SU-DHL-6 (cell line): ENCODE measurements around the gene PRPS1.

ENCODE experiments used
- H2AFZ ChIP-seq: fragments of 200-600 bp; sonication (generic); 2 replicates; pipeline ENCODE4 v1.6.1; 2014; ENCODE audit warnings: low read depth, mild to moderate bottlenecking, moderate library complexity, mixed read lengths, antibody characterized with exemption, low read length; ENCODE audit not compliant: severe bottlenecking
- H3F3A ChIP-seq: fragments of 200-600 bp; shearing (Covaris generic); 2 replicates; pipeline ENCODE4 v1.6.0; 2016; ENCODE audit warnings: antibody characterized with exemption, mild to moderate bottlenecking; ENCODE audit not compliant: insufficient read depth
- H3K27ac ChIP-seq: fragments of 200-600 bp; sonication (generic); 2 replicates; pipeline ENCODE4 v1.5.1; 2016; ENCODE audit warnings: low read depth, mild to moderate bottlenecking, low read length, moderate library complexity, mixed read lengths
- H3K27me3 ChIP-seq: fragments of 200-600 bp; sonication (generic), shearing (Covaris generic); 2 replicates; pipeline ENCODE4 v1.6.0; 2014; ENCODE audit warnings: mild to moderate bottlenecking, low read length
- H3K36me3 ChIP-seq: fragments of 200-600 bp; sonication (generic); 2 replicates; pipeline ENCODE4 v1.6.1; 2014; ENCODE audit warnings: mild to moderate bottlenecking, low read length, mixed read lengths
- H3K4me2 ChIP-seq: fragments of 300-600, 200-600 bp; shearing (Covaris generic), sonication (generic); 2 replicates; pipeline ENCODE4 v1.6.0; 2014; ENCODE audit warnings: low read length, low read depth, mild to moderate bottlenecking; ENCODE audit not compliant: poor library complexity, severe bottlenecking
- H3K4me3 ChIP-seq: fragments of 200-600 bp; sonication (generic); 2 replicates; pipeline ENCODE4 v1.5.1; 2014; ENCODE audit warnings: antibody characterized with exemption, low read length, mild to moderate bottlenecking, mixed read lengths; ENCODE audit not compliant: insufficient read depth, poor library complexity, severe bottlenecking
- H3K79me2 ChIP-seq: fragments of 200-600 bp; sonication (generic); 2 replicates; pipeline ENCODE4 v1.6.1; 2014; ENCODE audit warnings: mild to moderate bottlenecking, low read length, moderate library complexity; ENCODE audit not compliant: insufficient read depth
- H3K9ac ChIP-seq: fragments of 200-600 bp; sonication (generic); 2 replicates; pipeline ENCODE4 v1.7.0; 2014; ENCODE audit warnings: mild to moderate bottlenecking, low read length
- H3K9me2 ChIP-seq: fragments of 200-600 bp; sonication (generic); replicated peaks from 2 replicates; pipeline ENCODE4 v1.6.1; 2014; ENCODE audit warnings: low read length; ENCODE audit not compliant: insufficient read depth
- H3K9me3 ChIP-seq: fragments of 200-600 bp; sonication (generic); 2 replicates; pipeline ENCODE4 v1.6.1; 2014; ENCODE audit warnings: low read length, mixed read lengths; ENCODE audit not compliant: insufficient read depth
- H4K20me1 ChIP-seq: fragments of 200-600 bp; sonication (generic); 2 replicates; pipeline ENCODE4 v1.6.1; 2014; ENCODE audit warnings: low read depth, mild to moderate bottlenecking, antibody characterized with exemption, low read length, moderate library complexity, mixed read lengths
- EZH2phosphoT487 ChIP-seq: fragments of 200-600 bp; sonication (generic), shearing (Covaris generic); conservative IDR thresholded peaks from 2 replicates; pipeline ENCODE4 v1.6.1; 2018; ENCODE audit warnings: mild to moderate bottlenecking, antibody characterized with exemption, low read length, moderate library complexity, mixed read lengths
- TF ChIP-seq, protein P1 (sequence below): fragments of 200-600 bp; sonication (generic); IDR thresholded peaks from one replicate; pipeline ENCODE4 v1.5.1; 2017; ENCODE audit warnings: antibody characterized with exemption, mild to moderate bottlenecking, low read length, moderate library complexity; ENCODE audit not compliant: insufficient read depth, poor library complexity, severe bottlenecking

The PRPS1 gene

DNA sequence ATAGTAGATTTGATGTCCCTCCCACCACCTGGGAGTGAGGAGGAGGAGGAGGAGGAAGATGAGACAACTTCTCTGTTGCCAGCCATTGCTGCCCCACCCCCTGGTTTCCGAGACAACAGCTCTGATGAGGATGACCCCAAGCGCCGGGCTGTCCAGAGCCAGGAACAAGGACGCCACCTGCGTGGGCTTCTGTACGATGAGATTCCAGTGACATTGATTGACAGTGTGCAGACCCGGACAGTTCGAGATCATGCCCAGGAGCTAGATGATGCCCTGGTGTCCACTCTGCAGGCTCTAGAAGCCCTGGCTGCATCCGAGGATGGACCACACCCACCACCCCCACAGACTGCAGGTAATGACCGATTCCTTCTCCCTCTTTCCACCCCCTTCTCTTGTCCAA is 30.5 kb upstream of the PRPS1 start:
- H4K20me1 ChIP-seq, result no peaks in the 10 kb centered on the region
- no peak overlapping the region for H3K9ac ChIP-seq
- H3F3A ChIP-seq, result no peaks in the 10 kb centered on the region
- H3K4me2 ChIP-seq, result no peak overlapping the region
- H2AFZ ChIP-seq, result no peak overlapping the region
- H3K4me3 ChIP-seq, result no peak overlapping the region
- no peaks in the 10 kb centered on the region for H3K9me3 ChIP-seq
- H3K9me2 ChIP-seq, result no peaks in the 10 kb centered on the region
- no peaks in the 10 kb centered on the region for H3K79me2 ChIP-seq
- no peak overlapping the region for H3K27ac ChIP-seq
- no peaks in the 10 kb centered on the region for H3K36me3 ChIP-seq
- TF ChIP-seq, protein P1, sequence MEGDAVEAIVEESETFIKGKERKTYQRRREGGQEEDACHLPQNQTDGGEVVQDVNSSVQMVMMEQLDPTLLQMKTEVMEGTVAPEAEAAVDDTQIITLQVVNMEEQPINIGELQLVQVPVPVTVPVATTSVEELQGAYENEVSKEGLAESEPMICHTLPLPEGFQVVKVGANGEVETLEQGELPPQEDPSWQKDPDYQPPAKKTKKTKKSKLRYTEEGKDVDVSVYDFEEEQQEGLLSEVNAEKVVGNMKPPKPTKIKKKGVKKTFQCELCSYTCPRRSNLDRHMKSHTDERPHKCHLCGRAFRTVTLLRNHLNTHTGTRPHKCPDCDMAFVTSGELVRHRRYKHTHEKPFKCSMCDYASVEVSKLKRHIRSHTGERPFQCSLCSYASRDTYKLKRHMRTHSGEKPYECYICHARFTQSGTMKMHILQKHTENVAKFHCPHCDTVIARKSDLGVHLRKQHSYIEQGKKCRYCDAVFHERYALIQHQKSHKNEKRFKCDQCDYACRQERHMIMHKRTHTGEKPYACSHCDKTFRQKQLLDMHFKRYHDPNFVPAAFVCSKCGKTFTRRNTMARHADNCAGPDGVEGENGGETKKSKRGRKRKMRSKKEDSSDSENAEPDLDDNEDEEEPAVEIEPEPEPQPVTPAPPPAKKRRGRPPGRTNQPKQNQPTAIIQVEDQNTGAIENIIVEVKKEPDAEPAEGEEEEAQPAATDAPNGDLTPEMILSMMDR, result no peak
- TF ChIP-seq EZH2phosphoT487, result no peak
- no peaks in the 10 kb centered on the region for H3K27me3 ChIP-seq

DNA sequence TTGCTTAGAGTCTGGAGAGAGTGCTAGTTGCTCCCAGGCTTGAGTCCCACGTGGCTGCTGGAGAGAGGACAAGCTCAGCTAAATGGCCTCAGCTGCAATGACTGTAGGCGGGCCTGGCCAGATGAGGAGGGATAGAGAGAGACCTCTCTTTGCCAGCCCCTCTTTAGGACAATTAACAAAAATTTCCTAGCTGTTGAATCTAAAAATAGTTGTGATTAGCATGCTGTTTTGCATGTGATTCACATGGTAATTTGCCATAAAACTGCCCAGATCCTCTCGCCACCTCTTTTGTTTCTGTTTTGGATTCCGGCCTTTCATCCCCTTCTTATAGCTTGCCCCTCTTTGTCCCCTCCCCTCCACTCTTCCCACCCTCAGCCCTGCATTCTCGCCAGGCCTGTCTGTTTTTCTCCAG is 28.9 kb upstream of the PRPS1 start:
- TF ChIP-seq EZH2phosphoT487, result no peak
- TF ChIP-seq, protein P1, result no peak
- no peaks in the 10 kb centered on the region for H3K9me2 ChIP-seq
- no peaks in the 10 kb centered on the region for H3K79me2 ChIP-seq

DNA sequence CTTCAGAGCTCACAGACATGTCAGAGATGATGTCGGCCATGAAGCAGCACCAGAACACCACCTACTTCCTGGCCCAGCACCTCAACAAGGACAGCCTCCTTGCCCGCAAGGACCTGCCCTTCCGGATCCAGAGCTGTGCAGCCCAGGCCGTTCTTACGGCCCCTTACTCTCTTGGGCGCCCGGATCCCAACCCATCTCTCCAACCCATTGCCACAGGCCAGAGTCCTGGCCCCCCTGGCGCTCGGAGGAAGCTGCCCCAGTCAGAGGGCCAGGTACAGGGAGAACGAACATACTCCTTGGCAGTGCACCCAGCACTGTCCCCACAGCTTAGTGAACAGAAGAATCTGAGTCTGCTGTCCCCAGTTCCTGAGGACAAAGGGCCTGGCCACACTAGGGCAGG is 27.9 kb upstream of the PRPS1 start:
- no peaks in the 10 kb centered on the region for H3K9me2 ChIP-seq
- H3K27me3 ChIP-seq, result no peaks in the 10 kb centered on the region
- no peak for TF ChIP-seq EZH2phosphoT487
- TF ChIP-seq, protein P1, result no peak
- H3F3A ChIP-seq, result no peaks in the 10 kb centered on the region
- no peak overlapping the region for H3K27ac ChIP-seq
- H3K9me3 ChIP-seq, result no peaks in the 10 kb centered on the region
- H4K20me1 ChIP-seq, result no peaks in the 10 kb centered on the region
- no peaks in the 10 kb centered on the region for H3K36me3 ChIP-seq
- no peak overlapping the region for H2AFZ ChIP-seq
- no peak overlapping the region for H3K4me3 ChIP-seq
- H3K4me2 ChIP-seq, result no peak overlapping the region
- no peaks in the 10 kb centered on the region for H3K79me2 ChIP-seq
- H3K9ac ChIP-seq, result no peak overlapping the region

More for the DNA sequence above, 28.9 kb upstream of the PRPS1 start:
- no peaks in the 10 kb centered on the region for H4K20me1 ChIP-seq
- H3K9ac ChIP-seq, result no peak overlapping the region
- H3K9me3 ChIP-seq, result no peaks in the 10 kb centered on the region
- H3K27ac ChIP-seq, result no peak overlapping the region
- H3K36me3 ChIP-seq, result no peaks in the 10 kb centered on the region
- no peak overlapping the region for H3K4me2 ChIP-seq
- H2AFZ ChIP-seq, result no peak overlapping the region
- no peaks in the 10 kb centered on the region for H3F3A ChIP-seq
- H3K4me3 ChIP-seq, result no peak overlapping the region
- no peaks in the 10 kb centered on the region for H3K27me3 ChIP-seq
